HTR-8/SVneo (cell line): ENCODE data around the gene REX1BD.
A peak's percentile ranks its signal among the peaks of the same experiment; 100 is the strongest.
"Not testable (repeated sequence)": the region's sequence is repeated elsewhere in the genome, so short reads cannot be mapped to it uniquely, and the experiment has no call there.

Experiments
- DNase-seq: peaks from one replicate; pipeline ENCODE4 v3.0.0; 2011; ENCODE audit warnings: low spot score, mixed read lengths; ENCODE audit not compliant: insufficient read length
- FAIRE-seq: peaks from 2 replicates; lab custom pipeline; 2011; peaks lifted over from hg19 to GRCh38; lab: Jason Lieb, UNC

The REX1BD gene

DNA sequence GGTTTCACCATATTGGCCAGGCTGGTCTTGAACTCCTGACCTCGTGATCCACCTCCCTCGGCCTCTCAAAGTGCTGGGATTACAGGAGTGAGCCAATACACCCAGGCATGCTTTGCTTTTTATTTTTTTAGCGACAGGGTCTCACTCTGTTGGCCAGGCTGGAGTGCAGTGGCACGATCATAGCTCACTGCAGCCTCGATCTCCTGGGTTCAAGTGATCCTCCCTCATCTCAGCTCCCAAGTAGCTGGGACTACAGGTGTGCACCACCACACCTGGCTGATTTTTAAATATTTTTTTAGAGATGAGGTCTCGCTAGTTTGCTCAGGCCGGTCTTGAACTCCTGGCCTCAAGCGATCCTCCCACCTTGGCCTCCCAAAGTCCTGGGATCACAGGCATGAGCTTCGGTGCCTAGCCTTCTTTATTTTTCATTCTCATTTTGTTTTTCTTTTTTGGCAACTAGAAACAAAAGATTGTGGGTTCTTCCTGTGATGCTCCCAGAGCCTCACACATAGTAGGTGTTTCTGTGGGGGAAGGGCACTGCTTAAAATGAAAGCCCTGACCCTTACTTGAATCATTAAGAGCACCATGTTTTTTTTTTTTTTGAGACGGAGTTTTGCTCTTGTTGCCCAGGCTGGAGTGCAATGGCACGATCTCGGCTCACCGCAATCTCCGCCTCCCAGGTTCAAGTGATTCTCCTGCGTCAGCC, 12.2 kb downstream of the REX1BD start:
- DNase-seq, FAIRE-seq: not testable (repeated sequence)

GRCh38 chr19:18601875-18602274, 13.3 kb downstream of the REX1BD start:
- DNase-seq (no peak), FAIRE-seq (no peak)

DNA sequence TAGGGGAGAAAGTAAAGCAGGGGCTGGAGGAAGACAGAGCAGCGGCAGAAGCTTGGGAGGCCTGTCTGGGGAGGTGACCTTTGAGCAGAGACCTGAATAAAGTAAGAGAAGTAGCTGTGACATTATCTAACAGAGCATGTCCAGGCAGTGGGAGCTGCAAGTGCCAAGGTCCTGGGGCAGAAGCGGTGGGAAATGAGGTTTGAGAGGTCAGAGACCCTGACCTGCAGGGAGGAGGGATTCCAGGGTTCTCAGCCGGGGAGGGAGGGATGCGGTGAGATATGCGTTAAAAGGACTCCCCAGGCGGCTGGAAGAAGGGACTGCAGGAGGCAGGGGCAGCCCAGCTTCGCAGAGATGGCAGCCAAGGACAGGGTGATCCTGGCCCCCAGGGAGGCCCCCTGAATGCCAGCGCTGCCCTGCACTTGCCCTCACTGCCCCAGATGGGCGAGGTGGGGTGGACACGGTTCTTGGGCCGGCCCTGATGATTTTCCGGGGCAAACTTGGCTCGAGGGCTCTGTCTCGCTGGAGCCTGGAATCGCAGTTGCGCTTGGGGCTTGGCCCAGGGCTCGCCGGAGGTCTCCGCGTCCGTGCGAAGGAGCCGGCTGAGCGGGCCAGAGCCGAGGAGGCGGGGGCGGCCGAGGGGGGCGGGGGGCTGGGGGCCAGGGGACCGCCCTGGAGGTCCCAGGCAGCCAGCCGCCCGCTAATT, 14.8 kb downstream of the REX1BD start:
- FAIRE-seq = no peak
- DNase-seq = no peak

DNA sequence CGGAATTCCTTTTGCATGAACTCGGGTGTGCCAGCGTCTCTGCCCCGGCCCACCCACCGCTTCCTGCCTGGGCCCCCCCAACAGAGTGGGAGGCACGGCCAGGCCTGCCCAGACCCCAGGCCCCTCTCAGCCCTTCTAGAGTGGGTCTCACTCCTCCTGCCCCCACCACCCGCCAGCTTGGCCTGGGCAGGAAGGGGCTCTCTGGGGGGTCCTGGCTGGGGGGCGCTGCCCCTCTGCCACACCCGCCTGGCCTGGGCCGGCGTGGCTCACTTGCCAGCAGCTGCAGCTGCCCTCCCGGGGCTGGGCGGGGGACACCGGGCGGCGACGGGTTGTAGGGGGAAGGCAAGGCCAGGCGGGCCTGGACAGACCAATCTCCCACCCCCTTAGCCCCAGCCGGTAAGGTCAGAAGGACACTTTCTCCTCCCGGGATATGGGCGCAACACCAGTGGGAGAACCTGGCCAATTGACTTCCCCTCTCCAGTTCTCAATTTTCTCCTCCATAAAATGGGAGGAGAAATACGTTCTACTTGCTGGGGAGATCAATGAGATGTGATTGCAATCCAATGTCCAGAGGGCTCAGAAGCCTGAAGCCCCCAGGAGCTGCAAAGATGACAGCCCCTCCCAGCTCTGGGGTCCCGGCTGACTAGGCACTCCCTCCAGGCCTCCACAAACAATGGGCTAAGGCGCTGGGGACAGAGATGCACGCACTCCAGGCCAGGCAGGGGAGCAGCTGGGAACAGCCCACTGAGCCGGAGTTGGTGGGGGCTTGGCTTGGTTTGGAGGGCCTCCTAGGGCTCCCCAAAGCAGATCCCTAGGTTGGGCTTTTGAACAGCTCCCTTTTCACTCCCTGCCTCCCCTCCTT, 15.6 kb downstream of the REX1BD start:
- no peak for DNase-seq
- FAIRE-seq = no peak

- FAIRE-seq = no peak
- no peak for DNase-seq
Measured at GRCh38 chr19:18604820-18605159, 16.2 kb downstream of the REX1BD start.

GRCh38 chr19:18605196-18605545, 16.6 kb downstream of the REX1BD start:
- no peak for FAIRE-seq
- DNase-seq = no peak

GRCh38 chr19:18605546-18606280, 17.1 kb downstream of the REX1BD start:
- FAIRE-seq = peak; percentile 20

GRCh38 chr19:18606281-18607225, 18.0 kb downstream of the REX1BD start, which contains the start of gene CRLF1:
Gene CRLF1 (minus strand): TSS chr19:18606799. CDS start chr19:18606656, 143 bp downstream.
- FAIRE-seq = no peak
- no peak for DNase-seq

More at GRCh38 chr19:18605546-18606280, 17.1 kb downstream of the REX1BD start:
- DNase-seq = no peak

- no peak for DNase-seq
- no peak for FAIRE-seq
Measured at GRCh38 chr19:18607226-18608101, 18.9 kb downstream of the REX1BD start.

DNA sequence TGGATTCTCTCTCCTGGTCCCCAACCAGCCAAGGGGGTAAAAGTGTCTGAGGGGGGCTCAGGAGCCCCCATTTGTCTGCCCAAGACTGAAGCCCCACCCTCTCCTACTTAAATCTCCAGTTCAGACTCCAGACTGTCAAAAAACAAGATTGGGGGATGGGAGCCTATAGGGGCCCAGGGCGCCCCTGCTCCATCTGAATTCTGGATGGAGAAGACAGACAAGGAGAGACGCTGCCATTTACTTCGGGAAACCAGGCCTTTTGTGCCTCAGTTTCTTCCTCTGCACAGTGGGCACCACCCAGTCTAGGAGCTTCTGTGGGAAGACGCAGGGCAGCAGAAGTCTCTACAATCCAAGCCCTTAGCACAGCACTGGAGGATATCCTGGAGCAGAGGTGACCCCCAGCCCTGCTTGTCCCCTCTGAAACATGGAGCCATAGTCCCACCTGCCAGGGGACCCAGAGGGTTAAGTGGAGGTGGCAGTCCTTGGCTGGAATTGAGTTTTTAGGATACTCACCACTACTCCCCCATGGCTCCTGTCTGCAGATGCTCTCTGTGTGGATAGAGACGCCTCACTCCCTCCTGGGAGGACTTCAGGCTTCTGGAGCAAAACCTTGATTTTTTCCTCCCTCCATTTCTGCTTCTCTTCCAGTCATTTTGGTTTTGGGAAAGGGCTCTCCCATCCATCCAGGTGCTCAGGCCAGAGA, 19.7 kb downstream of the REX1BD start:
- no peak for DNase-seq
- FAIRE-seq = no peak

- DNase-seq = no peak
- FAIRE-seq = no peak
Measured at GRCh38 chr19:18608805-18609716, 20.5 kb downstream of the REX1BD start.

GRCh38 chr19:18609717-18610051, 21.1 kb downstream of the REX1BD start:
- FAIRE-seq = no peak
- no peak for DNase-seq

GRCh38 chr19:18610245-18610555, 21.6 kb downstream of the REX1BD start:
- FAIRE-seq = no peak
- DNase-seq = no peak

DNA sequence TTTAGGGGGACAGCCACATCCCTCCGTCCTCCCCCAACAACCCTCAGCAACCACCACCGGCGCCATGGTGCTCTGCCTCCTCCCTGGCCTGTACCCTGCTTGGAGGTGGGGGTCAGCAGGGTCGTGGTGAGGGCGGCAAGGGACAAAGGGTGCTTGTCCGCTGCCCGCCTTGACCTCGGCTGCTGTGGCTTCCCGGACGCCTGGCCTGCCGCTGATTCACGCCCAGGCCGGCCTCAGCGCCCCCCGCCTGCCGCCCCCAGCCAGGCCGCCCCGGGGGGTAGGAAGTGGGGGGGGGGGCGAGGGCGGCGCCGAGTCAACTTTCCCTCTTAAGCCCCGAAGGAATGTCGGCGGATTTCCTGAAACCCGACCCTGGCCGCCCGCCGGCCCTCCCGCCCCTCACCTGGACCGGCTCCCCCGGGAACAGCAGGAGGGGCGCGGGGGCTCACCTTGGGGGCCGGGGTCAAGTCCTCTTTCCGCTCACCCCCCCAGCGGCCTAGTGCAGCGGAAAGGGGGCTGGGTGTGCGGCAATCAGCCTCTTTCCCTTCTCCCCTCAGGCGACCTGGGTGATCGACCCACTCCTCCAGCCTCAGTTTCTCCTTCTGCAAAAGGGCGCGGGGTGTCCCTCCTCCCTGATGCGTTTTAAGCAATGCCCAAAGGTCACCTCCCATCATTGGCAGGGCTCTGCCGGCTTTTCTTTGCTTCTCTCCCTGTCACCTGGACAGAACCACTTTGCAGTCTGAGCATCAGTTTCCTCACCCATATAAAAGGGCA, 22.1 kb downstream of the REX1BD start:
- FAIRE-seq = peak; percentile 86
- DNase-seq = no peak

DNA sequence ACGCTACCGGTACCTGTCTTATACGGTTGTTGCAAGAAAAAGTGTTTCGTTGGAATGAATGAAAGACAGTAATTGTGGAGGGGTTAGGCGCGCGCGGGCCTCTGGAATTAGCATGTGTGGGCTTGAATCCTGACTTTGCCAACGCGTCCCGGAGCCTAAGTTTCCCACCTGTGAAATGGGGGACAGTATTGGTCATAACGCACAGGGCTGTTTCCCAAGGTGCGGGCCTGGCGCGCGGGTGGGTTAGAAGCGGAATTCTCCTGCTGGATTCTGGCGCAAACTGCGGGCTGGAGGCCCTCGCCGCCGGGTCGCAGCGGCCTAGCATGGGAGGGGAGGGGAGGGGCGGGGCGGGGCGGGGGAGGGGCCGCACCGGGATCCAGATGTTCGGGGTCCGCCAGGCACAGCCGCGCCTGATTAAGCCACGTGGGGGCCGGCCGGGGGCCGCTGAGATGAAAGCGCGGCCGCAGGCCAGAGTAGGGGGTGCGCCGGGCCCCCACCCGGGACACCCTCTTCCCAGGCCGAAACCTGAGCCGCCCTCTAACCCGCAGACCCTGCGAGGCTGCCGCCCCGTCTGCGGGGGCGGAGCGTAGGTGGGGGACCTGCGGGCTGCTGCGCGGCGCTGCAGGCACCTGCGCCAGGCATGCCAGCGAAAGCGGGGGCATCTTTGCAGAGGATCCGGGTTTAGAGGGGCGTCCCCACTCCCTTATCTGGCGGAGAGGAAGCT, 22.9 kb downstream of the REX1BD start:
- DNase-seq = no peak

More for the DNA sequence above, 22.9 kb downstream of the REX1BD start:
- FAIRE-seq = peak; percentile 33
